Left lung (tissue), 10 donors: ENCODE measurements around the gene HSH2D. TPM values are rescaled to one million over a fixed set of nuclear protein-coding genes. Genes with fewer than 3 reads are reported as not detected.

Experiments used
- ATAC-seq: fragments of 200-7000 bp; cut with Tn5 transposase; one replicate; pipeline ENCODE4 v1.9.1; 2020; ENCODE audit warnings: moderate library complexity
- DNase-seq, 4 donors: peaks; one replicate each; pipeline ENCODE4 v3.0.0-alpha.2; 2013 to 2020
- H3K27ac ChIP-seq, 2 donors: fragments of 200-600 bp; sonication (generic) in 1 of 2; one replicate each; pipeline versions ENCODE4 v1.5.0 to v1.8.0; 2020 to 2021
- H3K27me3 ChIP-seq, 2 donors: fragments of 200-600 bp; sonication (generic) in 1 of 2; one replicate each; pipeline versions ENCODE4 v1.5.0 to v1.8.0; 2020 to 2021
- H3K36me3 ChIP-seq, 2 donors: fragments of 200-600 bp; sonication (generic) in 1 of 2; one replicate each; pipeline versions ENCODE4 v1.5.0 to v1.8.0; 2020 to 2021
- H3K4me1 ChIP-seq, 2 donors: fragments of 200-600 bp; one replicate each; pipeline ENCODE4 v1.8.0; 2021
- H3K4me3 ChIP-seq, 2 donors: fragments of 200-600 bp; sonication (generic) in 1 of 2; one replicate each; pipeline versions ENCODE4 v1.5.0 to v1.8.0; 2020 to 2021; ENCODE audit warnings: mild to moderate bottlenecking in 1 of 2
- H3K9me3 ChIP-seq, 2 donors: fragments of 200-600 bp; sonication (generic) in 1 of 2; one replicate each; pipeline versions ENCODE4 v1.5.0 to v1.8.0; 2020 to 2021
- CTCF ChIP-seq, 2 donors: fragments of 200-600 bp; sonication (generic) in 1 of 2; IDR thresholded peaks; one replicate each; pipeline versions ENCODE4 v1.5.0 to v1.8.0; 2021; ENCODE audit warnings: antibody characterized with exemption in 2 of 2
- intact Hi-C, 2 donors: fragments of 100-400 bp; cut with DNase I; formaldehyde crosslinking; loops; one replicate each; pipeline versions ENCODE4 v1.11.2 to v1.14.2; 2022
- polyA plus RNA-seq, 6 donors: library from polyadenylated mRNA; unstranded; fragments of 120-200 nt; gene quantifications; one replicate each; pipeline ENCODE4 v1.2.1, GENCODE V29; 2013; ENCODE audit not compliant: insufficient read length in 6 of 6
- total RNA-seq, 2 donors: library from RNA; stranded (reverse); fragmentation: NEBNext Ultra II Directional; extraction: Animal tissue kit (Norgen Biotek cat#: 25700); gene quantifications; one replicate each; pipeline ENCODE4 v1.2.1, GENCODE V29; 2021
- donor health status: DM: no; HTN: yes; CAD: no.
- donor health status: DM: no; HTN: no; CAD: no.

Gene HSH2D
- total and polyA plus RNA-seq, 8 donors, result 1.8 to 8.5 (median 2.3) TPM

DNA sequence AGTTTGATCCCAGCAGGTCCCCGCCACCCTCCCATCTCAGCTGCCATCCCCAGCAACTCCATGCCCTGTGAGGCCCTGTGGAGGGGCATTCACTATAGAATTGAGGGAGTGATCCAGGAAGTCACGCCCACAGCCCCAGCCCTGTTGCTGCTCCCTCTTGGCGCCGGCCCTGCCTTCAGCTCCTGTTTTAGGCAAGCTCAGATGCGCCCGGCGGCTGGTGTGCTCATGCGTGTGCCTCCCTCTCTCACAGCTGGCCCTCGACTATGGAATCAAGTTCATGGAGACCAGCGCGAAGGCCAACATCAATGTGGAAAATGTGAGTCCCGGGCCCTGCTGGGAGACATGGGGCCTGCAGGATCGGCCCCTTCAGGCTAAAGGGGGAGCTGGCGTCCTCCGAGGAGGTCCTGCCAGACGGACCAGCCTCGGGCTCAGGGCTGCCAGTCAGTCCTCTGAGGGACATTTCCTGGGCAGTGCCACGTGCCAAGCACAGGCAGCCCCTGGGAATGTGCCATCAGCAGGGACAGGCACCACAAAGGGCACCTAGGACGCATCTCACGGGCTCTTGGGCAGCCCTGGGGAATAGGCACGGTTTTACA lies 15.6 kb upstream of the HSH2D start:
- Histone ChIP-seq H3K4me3 (no peak overlapping the region), H3K27me3 (no peaks in the 10 kb centered on the region), H3K9me3 (no peaks in the 10 kb centered on the region), H3K27ac (no peak overlapping the region), H3K4me1 (no peaks in the 10 kb centered on the region), H3K36me3 (peaks cover 0 to 100% of the 10 kb centered on the region in 2 donors)
- no peak for DNase-seq
- TF ChIP-seq CTCF (IDR thresholded peaks at IDR 0.05), result no peak
- intact Hi-C loops, result no loop called here
- ATAC-seq, result no peak

DNA sequence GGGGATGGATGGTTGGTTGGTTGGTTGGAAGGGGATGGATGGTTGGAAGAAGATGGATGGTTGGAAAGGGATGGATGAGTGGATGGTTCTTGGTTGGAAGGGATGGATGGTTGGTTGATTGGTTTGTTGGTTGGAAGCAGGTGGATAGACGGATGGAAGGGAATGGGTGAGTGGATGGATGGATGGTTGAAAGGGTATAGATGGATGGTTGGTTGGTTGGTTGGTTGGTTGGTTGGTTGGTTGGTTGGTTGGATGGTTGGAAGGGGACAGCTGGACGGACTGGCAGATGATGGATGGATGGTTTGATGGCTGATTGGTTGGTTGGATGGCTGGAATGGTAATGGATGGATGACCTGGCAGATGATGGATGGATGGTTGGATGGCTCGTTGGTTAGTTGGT lies 11.8 kb upstream of the HSH2D start:
- intact Hi-C loops, result no loop called here
- no peak for DNase-seq
- TF ChIP-seq CTCF (IDR thresholded peaks at IDR 0.05), result no peak
- Histone ChIP-seq H3K4me3 (no peak overlapping the region), H3K27ac (no peak overlapping the region), H3K9me3 (no peaks in the 10 kb centered on the region), H3K27me3 (no peaks in the 10 kb centered on the region), H3K36me3 (peaks cover 0 to 80% of the 10 kb centered on the region in 2 donors), H3K4me1 (peaks cover 0 to 2% of the 10 kb centered on the region in 2 donors)
- no peak for ATAC-seq

GRCh38 chr19:16133818-16134217 lies 9.7 kb upstream of the HSH2D start:
- Histone ChIP-seq H3K4me1 (peaks cover 0 to 2% of the 10 kb centered on the region in 2 donors), H3K4me3 (no peak overlapping the region), H3K9me3 (no peaks in the 10 kb centered on the region), H3K27me3 (no peaks in the 10 kb centered on the region), H3K36me3 (peaks cover 0 to 58% of the 10 kb centered on the region in 2 donors), H3K27ac (no peak overlapping the region)
- DNase-seq (no peak), ATAC-seq (no peak)
- intact Hi-C loops, result no loop called here
- TF ChIP-seq CTCF (IDR thresholded peaks at IDR 0.05), result no peak

DNA sequence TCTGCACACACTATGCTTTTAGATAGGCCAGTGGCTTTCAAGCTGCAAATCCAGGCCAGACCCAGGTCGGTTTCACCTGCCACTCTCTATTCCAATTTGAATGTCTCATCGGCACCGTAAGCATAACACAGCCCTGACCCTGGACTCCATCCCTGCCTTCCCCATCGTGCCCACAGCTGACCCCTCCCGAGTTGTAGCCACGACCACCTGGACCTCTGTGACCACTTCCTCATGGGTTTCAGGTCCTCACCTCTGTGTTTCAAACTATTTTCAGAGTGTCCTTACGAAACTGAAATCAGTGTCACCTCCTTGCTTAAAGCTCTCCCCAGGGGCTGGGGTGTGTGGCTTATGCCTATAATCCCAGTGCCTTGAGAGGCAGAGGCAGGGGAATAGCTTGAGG lies 9.0 kb upstream of the HSH2D start:
- no peaks in the 10 kb centered on the region for H3K27me3 ChIP-seq
- no peak for TF ChIP-seq CTCF (IDR thresholded peaks at IDR 0.05)
- no peak overlapping the region for H3K4me3 ChIP-seq
- H3K36me3 ChIP-seq, result peaks cover 0 to 51% of the 10 kb centered on the region in 2 donors
- intact Hi-C loops, result no loop called here
- no peak overlapping the region for H3K27ac ChIP-seq
- no peaks in the 10 kb centered on the region for H3K9me3 ChIP-seq
- DNase-seq (no peak), ATAC-seq (no peak)
- peaks cover 0 to 2% of the 10 kb centered on the region in 2 donors for H3K4me1 ChIP-seq

- intact Hi-C loops, result no loop called here
- H3K36me3 ChIP-seq, result peaks cover 0 to 41% of the 10 kb centered on the region in 2 donors
- no peak overlapping the region for H3K27ac ChIP-seq
- no peak for ATAC-seq
- H3K4me3 ChIP-seq, result no peak overlapping the region
- peaks cover 0 to 13% of the 10 kb centered on the region in 2 donors for H3K4me1 ChIP-seq
- H3K9me3 ChIP-seq, result no peaks in the 10 kb centered on the region
- no peaks in the 10 kb centered on the region for H3K27me3 ChIP-seq
- DNase-seq, result no peak
- TF ChIP-seq CTCF (IDR thresholded peaks at IDR 0.05), result no peak
Measured at GRCh38 chr19:16135430-16136127, 7.9 kb upstream of the HSH2D start.
